ENCODE measurements around the gene ATG7. TPM values are rescaled to one million over a fixed set of nuclear protein-coding genes. Genes with fewer than 3 reads are reported as not detected.

Gene ATG7
- total RNA-seq, 1 donor: 97.9 TPM

DNA sequence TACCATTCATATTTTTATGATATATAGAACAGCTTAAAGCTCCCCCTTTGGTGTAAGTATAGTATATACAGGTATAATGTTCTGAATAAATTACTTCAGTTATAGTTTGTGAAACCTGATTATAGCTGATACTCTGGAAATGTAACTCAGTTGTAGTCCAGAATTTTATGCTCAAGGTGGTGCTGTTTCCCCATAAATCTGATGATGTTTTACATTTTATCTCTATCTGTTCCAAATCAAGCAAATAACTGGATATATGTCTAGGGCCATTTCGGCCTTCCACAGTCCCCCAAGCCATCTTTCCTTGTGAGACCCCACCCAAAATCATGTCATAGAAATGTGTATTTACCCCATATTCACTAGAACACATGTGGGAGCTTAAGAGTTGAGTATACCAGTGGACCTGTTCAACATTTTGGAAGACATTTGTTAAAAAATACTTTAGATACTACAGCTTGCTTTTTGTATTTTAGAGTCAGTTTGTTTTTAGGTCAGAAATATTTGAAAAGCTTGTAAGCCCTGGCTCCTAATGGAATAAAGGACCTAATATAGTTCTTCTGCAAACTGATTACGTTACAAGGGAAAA is 107.1 kb downstream of the ATG7 start:
- DNase-seq (ENCODE audit: low read depth): peak; percentile 84
- no peak overlapping the region for H3K4me3 ChIP-seq (ENCODE audit: low read depth, low read length)

DNA sequence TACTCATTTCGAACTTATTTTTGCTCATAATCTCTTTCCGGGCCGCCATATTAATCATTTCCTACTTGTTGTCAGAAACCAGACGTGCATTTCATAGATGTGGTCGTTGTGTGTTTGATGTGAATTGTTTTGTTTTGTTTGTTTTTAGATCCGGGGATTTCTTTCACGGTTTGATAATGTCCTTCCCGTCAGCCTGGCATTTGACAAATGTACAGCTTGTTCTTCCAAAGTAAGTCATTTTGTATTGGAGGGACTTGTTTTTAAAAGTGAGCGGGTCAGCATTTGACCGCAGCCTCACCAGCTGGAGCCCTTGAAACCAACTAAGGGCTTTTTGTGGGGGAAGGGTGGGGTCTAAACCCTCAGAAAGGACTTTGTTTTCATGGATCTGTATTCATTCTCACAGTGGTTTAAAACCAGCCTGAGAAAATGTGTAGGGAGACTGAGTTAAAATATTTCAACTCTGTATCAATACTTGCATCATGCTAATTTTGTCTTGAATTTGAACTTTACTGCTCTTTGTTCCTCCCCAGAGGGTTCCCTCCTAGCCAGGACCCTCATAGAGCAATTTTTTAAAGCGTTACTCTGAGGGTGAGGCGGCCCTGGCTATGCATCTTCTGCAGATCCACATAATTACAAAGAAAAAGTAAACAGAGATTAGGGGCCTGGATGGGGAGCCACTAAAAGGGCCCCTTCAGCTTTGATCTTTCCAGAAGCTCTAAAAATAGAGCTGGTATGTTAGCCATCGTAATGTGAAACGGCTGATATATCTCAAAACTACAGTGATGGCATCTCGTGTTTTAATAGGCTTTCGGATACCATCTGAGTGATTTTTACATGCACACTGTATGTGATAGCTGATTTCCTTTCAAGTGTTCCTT is 107.9 kb downstream of the ATG7 start:
- TF ChIP-seq, protein P1, sequence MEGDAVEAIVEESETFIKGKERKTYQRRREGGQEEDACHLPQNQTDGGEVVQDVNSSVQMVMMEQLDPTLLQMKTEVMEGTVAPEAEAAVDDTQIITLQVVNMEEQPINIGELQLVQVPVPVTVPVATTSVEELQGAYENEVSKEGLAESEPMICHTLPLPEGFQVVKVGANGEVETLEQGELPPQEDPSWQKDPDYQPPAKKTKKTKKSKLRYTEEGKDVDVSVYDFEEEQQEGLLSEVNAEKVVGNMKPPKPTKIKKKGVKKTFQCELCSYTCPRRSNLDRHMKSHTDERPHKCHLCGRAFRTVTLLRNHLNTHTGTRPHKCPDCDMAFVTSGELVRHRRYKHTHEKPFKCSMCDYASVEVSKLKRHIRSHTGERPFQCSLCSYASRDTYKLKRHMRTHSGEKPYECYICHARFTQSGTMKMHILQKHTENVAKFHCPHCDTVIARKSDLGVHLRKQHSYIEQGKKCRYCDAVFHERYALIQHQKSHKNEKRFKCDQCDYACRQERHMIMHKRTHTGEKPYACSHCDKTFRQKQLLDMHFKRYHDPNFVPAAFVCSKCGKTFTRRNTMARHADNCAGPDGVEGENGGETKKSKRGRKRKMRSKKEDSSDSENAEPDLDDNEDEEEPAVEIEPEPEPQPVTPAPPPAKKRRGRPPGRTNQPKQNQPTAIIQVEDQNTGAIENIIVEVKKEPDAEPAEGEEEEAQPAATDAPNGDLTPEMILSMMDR (IDR thresholded peaks at IDR 0.05; ENCODE audit: insufficient read depth, low read length): no peak
- peak; percentile 32 for DNase-seq (ENCODE audit: low read depth)
- H3K4me3 ChIP-seq (ENCODE audit: low read depth, low read length): no peak overlapping the region

More for the DNA sequence above, 107.1 kb downstream of the ATG7 start:
- TF ChIP-seq, protein P1 (IDR thresholded peaks at IDR 0.05; ENCODE audit: insufficient read depth, low read length): peak; percentile 47

DNA sequence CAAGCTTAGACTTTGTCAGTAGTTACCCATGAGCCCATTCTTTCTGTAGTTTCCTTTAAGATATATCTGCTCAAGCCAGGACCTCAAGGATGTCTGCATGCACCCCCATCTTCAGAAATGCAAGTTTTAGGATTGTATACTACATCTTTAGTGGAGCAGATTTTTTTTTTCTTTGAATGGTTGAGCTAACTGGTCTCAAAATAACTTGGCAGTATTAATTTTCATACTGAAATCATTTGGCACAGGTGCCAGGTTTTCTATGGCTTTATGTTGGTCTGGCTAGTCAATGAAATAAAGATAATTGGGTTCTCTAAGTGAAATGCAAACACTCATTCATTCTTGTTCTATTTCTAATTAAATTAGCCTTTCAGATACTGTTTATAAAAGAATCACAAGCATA is 108.9 kb downstream of the ATG7 start:
- DNase-seq (ENCODE audit: low read depth): no peak
- TF ChIP-seq, protein P1 (IDR thresholded peaks at IDR 0.05; ENCODE audit: insufficient read depth, low read length): no peak
- H3K4me3 ChIP-seq (ENCODE audit: low read depth, low read length): no peak overlapping the region

DNA sequence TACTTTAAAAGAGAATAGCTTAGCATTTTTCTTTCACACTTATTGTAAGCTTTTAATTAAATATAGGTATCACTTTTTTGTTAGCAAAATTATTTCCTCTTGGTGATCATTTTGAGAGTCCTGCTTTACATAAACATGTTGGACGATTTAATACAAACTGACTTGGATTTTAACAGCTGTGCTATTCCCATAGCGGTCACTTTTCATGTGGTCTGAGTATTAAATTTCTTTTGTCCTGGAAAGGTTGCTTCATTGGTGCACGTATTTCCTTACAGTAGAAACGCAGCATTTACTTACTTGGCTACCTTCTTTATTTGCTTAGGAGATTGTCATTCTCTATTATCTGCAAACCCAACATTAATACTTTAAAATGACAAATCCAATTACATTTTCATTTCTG is 109.4 kb downstream of the ATG7 start:
- DNase-seq (ENCODE audit: low read depth): no peak
- no peak overlapping the region for H3K4me3 ChIP-seq (ENCODE audit: low read depth, low read length)
- TF ChIP-seq, protein P1 (IDR thresholded peaks at IDR 0.05; ENCODE audit: insufficient read depth, low read length): no peak

DNA sequence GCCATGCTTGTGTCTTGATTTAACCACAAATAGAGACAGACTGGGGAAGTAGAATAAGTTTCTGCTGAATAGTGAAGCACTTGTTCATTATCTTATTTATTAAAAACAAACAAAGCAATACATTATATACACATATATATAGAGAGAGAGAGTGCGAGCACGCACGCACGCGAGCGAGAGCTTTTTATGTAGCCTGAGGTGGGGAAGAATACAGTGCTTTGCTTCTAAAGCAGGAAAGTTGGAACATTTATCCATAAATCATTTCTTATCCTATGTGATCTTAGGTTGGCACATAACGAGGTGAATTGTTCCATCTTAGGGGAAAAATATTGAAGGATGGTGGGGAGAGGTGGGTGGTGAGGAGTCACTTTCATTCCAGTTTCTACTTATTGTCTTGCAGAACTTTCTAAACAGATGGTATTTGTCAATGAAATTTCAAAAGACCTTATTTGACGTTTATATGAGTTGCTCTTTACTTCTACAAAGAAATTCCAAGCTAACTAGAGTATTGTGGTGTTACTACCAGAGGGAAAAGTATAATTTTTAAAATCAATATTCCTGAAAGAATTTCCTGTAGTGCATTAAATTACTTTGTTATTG is 110.0 kb downstream of the ATG7 start:
- no peak for DNase-seq (ENCODE audit: low read depth)
- no peak overlapping the region for H3K4me3 ChIP-seq (ENCODE audit: low read depth, low read length)
- TF ChIP-seq, protein P1 (IDR thresholded peaks at IDR 0.05; ENCODE audit: insufficient read depth, low read length): no peak

DNA sequence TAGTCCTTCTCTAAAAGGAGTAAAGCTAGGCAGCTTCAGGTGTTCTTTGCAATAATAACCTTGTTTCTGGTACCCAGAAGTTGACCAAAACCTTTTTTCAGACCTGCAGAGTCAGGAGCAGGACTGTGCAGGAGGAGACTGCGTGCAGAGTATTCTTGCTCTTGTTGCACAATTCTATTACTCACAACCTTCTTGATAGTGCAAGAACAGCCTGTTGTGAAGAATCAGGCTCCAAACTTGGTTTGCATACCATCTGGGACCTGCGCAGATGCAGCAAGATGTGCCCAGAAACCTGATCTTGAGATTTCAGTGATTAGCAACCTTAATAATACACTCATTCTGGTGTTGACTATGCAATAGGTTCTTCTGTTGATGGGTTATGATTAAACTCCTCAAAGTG is 111.9 kb downstream of the ATG7 start:
- TF ChIP-seq, protein P1 (IDR thresholded peaks at IDR 0.05; ENCODE audit: insufficient read depth, low read length): no peak
- H3K4me3 ChIP-seq (ENCODE audit: low read depth, low read length): no peak overlapping the region
- no peak for DNase-seq (ENCODE audit: low read depth)
